Jurkat, Clone E6-1 (cell line): ENCODE results near the gene PTCHD1.

Source experiments
- DNase-seq: peaks from one replicate; pipeline ENCODE4 v3.0.0-alpha.2; 2011; ENCODE audit warnings: low read depth, low spot score
- H3K4me3 ChIP-seq: 2 replicates; pipeline ENCODE4 v1.5.1; 2011; ENCODE audit warnings: mild to moderate bottlenecking, low read length, control low read depth, moderate library complexity

PTCHD1 gene

GRCh38 chrX:23344238-23344903 lies 9.7 kb downstream of the PTCHD1 start:
- peak; percentile 21 for DNase-seq
- no peak overlapping the region for H3K4me3 ChIP-seq

- H3K4me3 ChIP-seq: no peak overlapping the region
- no peak for DNase-seq
Observed at GRCh38 chrX:23344904-23345271, 10.2 kb downstream of the PTCHD1 start.

- H3K4me3 ChIP-seq: no peak overlapping the region
- no peak for DNase-seq
Observed at GRCh38 chrX:23356189-23356588, 21.5 kb downstream of the PTCHD1 start.

GRCh38 chrX:23364416-23364815 lies 29.8 kb downstream of the PTCHD1 start:
- DNase-seq: no peak
- no peak overlapping the region for H3K4me3 ChIP-seq

GRCh38 chrX:23365541-23365940 lies 30.9 kb downstream of the PTCHD1 start:
- DNase-seq: peak; percentile 98
- H3K4me3 ChIP-seq: no peak overlapping the region

- no peak overlapping the region for H3K4me3 ChIP-seq
- DNase-seq: no peak
Observed at GRCh38 chrX:23366914-23367313, 32.3 kb downstream of the PTCHD1 start.

GRCh38 chrX:23369027-23369426 lies 34.4 kb downstream of the PTCHD1 start:
- no peak overlapping the region for H3K4me3 ChIP-seq
- peak; percentile 24 for DNase-seq

- H3K4me3 ChIP-seq: no peak overlapping the region
Observed at GRCh38 chrX:23372220-23372902, 37.7 kb downstream of the PTCHD1 start.

GRCh38 chrX:23373129-23373804 lies 38.6 kb downstream of the PTCHD1 start:
- no peak for DNase-seq
- no peak overlapping the region for H3K4me3 ChIP-seq

More at GRCh38 chrX:23372220-23372902, 37.7 kb downstream of the PTCHD1 start:
- DNase-seq: no peak

GRCh38 chrX:23374291-23374690 lies 39.6 kb downstream of the PTCHD1 start:
- no peak for DNase-seq
- no peak overlapping the region for H3K4me3 ChIP-seq

GRCh38 chrX:23376581-23376980 lies 41.9 kb downstream of the PTCHD1 start:
- no peak for DNase-seq
- H3K4me3 ChIP-seq: no peak overlapping the region

GRCh38 chrX:23380581-23380980 lies 45.9 kb downstream of the PTCHD1 start:
- no peak overlapping the region for H3K4me3 ChIP-seq

GRCh38 chrX:23381099-23382087 lies 46.7 kb downstream of the PTCHD1 start:
- H3K4me3 ChIP-seq: no peak overlapping the region
- DNase-seq: no peak

More at GRCh38 chrX:23380581-23380980, 45.9 kb downstream of the PTCHD1 start:
- DNase-seq: no peak

- no peak overlapping the region for H3K4me3 ChIP-seq
- no peak for DNase-seq
Observed at GRCh38 chrX:23382572-23382971, 47.9 kb downstream of the PTCHD1 start.

- no peak overlapping the region for H3K4me3 ChIP-seq
- no peak for DNase-seq
Observed at GRCh38 chrX:23383411-23383810, 48.8 kb downstream of the PTCHD1 start.

- no peak for DNase-seq
- H3K4me3 ChIP-seq: no peak overlapping the region
Observed at GRCh38 chrX:23385242-23385641, 50.6 kb downstream of the PTCHD1 start.

- no peak overlapping the region for H3K4me3 ChIP-seq
Observed at GRCh38 chrX:23386260-23386659, 51.6 kb downstream of the PTCHD1 start.

GRCh38 chrX:23386726-23387125 lies 52.1 kb downstream of the PTCHD1 start:
- no peak for DNase-seq
- no peak overlapping the region for H3K4me3 ChIP-seq

More at GRCh38 chrX:23386260-23386659, 51.6 kb downstream of the PTCHD1 start:
- DNase-seq: no peak

GRCh38 chrX:23387550-23388184 lies 53.0 kb downstream of the PTCHD1 start:
- H3K4me3 ChIP-seq: no peak overlapping the region
- DNase-seq: no peak
